Stimulated activated naive CD4-positive, alpha-beta T cell treated with Interleukin-2 at 50 U/mL for 16 hours (primary cell): ENCODE data around the gene NPIPA3.
"Not testable (repeated sequence)": the region's sequence is repeated elsewhere in the genome, so short reads cannot be mapped to it uniquely, and the experiment has no call there.

Experiments
- DNase-seq: peaks from one replicate; lab custom pipeline; 2025; lab: John Stamatoyannopoulos, UW

Gene NPIPA3

DNA sequence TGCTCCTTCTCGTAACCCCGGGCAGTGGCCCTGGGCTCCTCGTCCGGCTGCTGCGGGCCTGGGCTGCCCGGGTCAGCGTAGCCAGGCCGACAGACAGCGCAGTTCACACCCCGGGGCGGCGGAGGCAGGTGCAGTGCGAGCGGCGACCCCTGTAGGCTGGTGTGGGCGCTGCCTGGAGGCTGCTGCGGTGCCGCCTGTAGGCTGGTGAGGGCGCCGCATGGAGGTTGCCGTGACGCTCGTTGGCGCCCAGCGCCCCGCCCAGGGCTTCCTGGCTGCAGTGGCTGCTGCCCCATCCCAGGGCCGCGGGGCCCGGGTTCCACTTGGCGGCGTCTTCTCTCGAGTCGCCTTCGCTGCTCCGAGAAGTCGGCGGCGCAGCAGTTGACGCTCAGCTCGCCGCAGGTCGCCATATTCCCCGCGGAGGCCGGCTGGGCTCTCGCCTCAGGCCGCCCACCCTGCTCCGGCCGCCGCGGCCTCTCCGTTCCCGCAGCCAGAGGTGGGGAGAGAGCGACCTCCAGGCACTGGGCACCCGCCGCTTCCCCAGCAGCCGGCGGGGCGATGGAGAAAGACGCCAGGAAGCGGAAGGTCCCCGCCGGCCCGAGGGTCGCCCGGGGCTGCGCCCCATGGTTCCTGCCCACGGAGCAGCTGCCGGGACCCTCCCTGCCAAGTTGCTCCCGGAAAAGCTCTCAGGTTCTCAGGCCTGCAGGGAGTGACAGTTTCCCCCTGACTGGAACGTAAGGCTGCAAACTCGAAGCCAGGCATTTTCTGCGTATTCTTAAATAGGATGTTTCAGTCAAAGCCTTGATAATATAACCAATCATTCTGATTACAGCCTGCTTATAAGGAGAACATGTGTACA, 39.3 kb downstream of the NPIPA3 start, which contains the start of gene NPIPA2:
NPIPA2 (plus strand) TSS at position 261 of the 856 bp plus-strand sequence. CDS start 5,533 bp downstream, outside the sequence.
- not testable (repeated sequence) for DNase-seq

GRCh38 chr16:14773654-14774053, 70.4 kb downstream of the NPIPA3 start:
- DNase-seq = not testable (repeated sequence)

GRCh38 chr16:14775624-14776023, 72.4 kb downstream of the NPIPA3 start:
- not testable (repeated sequence) for DNase-seq
